HG02973 (cell line): ENCODE measurements around the gene PANK4.
"Not testable (repeated sequence)": the region's sequence is repeated elsewhere in the genome, so short reads cannot be mapped to it uniquely, and the experiment has no call there.

Experiments
- ATAC-seq: cut with Tn5 transposase; IDR thresholded peaks from one replicate; pipeline ENCODE4 v1.9.1; 2021; ENCODE audit warnings: moderate library complexity; ENCODE audit not compliant: unreplicated experiment

PANK4 gene

DNA sequence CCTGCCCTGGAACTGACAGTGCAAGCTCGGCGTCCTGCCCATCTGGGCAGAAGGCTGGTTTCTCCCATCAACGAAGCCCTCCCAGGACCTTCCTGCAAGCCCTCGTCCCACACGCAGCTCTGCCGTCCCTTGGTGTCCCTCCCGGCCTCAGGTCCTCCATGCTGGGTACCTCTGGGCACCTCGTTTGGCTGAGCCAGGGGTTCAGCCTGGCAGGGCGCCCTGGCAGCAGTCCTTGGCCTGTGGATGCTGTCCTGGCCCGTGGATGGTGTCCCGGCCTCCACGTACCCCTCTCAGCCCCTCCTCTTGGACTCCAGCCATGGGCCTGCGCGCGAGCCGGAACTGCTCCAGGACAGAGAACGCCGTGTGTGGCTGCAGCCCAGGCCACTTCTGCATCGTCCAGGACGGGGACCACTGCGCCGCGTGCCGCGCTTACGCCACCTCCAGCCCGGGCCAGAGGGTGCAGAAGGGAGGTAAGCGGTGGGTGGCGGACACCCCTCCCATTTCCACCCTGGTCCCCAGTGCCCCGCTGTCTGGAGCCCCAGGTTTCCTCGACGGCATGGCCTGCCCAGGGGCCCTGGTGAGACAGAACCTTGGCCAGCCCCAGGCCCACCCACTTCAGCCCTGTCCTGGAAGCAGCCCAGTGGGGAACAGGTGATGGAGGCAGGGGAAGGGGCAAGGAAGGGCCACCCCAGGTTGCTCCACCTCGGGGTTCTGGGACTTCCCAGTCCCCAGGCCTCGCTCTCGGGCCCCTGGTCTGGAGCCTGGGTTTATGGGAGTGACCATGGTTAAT lies 33.3 kb upstream of the PANK4 start:
- ATAC-seq, result no peak

GRCh38 chr1:2558861-2559260 lies 32.5 kb upstream of the PANK4 start:
- no peak for ATAC-seq

DNA sequence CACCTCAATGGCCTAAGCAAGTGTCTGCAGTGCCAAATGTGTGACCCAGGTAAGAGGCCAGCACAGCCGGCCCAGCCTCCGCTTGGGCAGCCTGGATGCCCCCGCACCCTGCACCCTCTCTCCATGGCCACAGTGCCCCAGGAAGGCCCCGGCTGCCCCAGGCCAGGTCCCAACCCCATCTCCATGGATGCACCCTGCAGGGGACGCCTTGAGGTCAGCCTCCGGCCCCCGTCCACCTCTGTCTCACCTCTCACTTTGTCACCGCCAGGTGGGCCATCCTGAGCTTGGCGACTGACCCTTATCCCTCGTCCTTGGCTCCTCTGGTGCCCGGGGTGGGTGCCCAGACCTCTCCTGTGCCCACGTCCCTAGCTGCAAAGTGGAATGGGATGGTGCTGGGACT lies 32.0 kb upstream of the PANK4 start:
- ATAC-seq, result no peak

- no peak for ATAC-seq
These were observed 31.3 kb upstream of the PANK4 start for GRCh38 chr1:2557482-2558400.

DNA sequence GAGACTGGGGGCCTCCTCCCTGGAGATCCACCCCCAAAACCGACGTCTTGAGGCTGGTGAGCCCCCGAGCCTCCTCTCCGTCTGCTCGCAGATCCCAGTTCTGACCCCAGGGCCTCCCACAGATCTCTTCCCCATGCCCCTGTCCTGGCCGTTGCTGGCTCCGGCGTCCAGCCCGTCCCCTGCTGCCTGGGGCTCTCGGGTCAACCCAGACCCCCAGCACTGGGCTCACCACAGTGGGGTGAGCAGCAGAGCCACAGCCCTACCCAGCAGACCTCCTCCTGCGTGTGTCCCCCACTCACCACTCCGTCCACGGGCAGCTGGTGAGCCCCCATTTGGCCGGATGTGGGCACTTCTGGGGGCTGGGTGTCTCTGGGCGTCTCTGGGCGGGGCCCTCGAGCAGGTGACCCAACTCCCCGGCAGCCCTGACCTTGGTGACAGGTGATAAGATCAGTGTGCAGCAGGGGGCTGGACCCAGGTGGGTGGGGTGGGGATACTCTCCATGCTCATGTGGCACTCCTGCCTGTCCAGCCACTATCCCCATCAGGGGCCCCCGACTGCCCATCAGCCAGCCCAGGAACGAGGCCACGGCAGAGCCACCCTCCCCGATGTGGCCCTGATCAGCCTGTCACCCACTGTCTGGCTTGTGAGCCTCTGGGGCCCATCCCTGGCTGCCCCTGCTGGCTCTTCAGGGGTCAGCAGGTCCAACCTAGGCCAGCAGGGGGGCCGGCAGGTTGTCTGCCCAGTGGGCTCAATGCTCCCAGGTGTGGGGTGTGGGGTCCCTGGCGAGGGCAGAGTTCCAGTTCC lies 30.5 kb upstream of the PANK4 start:
- ATAC-seq, result peak; percentile 6

GRCh38 chr1:2556277-2556677 lies 29.9 kb upstream of the PANK4 start, which contains the start of gene TNFRSF14:
Gene TNFRSF14 (plus strand): TSS chr1:2556371. CDS start chr1:2556665, 294 bp downstream.
- ATAC-seq, result peak; percentile 37

GRCh38 chr1:2555634-2556276 lies 29.4 kb upstream of the PANK4 start:
- ATAC-seq, result peak; percentile 31

GRCh38 chr1:2554621-2555387 lies 28.4 kb upstream of the PANK4 start:
- ATAC-seq, result no peak

GRCh38 chr1:2553871-2554620 lies 27.6 kb upstream of the PANK4 start:
- no peak for ATAC-seq

- not testable (repeated sequence) for ATAC-seq
These were observed 26.7 kb upstream of the PANK4 start for GRCh38 chr1:2553076-2553475.

GRCh38 chr1:2552189-2552588 lies 25.8 kb upstream of the PANK4 start:
- ATAC-seq, result no peak

DNA sequence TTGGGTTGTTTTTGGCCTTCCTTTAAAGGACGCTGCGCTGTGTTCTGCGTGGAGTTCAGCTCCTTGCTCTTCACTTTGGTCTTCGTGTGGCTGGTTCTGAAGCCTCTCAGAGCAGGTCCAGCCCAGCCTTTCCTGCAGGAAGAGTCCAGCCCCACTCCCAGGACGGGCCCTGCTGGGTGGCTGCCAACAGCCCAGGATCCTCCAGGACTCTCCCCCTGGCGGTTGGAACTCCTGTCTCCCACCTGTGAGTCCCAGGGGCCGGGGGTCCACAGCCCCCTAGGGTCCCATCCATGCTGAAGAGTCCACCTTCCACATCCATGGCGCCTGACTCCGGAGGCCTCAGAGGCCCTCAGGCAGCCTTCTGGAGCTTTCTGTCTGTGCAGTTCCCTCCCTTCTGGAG lies 25.1 kb upstream of the PANK4 start:
- not testable (repeated sequence) for ATAC-seq

GRCh38 chr1:2550309-2550861 lies 24.0 kb upstream of the PANK4 start:
- ATAC-seq, result not testable (repeated sequence)

DNA sequence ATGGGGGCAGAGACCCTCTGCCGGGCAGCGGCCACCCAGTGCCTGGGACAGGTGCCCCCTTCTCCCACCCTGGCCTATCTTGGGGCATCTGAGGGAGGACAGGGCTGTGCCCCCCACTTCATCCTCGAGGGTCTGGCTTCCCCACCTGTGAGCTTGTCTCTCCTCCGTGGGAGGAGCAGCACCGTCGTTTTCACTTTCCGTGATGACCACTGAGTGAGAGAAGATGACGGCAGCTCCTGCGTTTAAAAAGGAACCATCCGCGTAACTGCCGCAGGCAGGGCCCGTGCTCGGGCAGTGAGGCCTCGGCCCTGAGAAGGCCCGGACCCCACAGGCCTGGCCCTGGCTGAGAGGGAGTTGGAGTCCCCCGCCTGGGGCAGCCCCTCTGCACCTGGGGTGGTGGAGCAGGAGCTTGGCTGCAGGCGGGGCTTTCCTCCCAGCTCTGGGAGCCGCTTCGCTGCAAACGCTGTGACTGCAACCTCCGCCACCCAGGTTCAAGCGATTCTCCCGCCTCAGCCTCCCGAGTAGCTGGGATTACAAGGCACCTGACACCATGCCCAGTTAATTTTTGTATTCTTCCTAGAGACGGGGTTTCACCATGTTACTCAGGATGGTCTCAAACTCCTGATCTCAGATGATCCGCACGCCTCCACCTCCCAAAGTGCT lies 23.1 kb upstream of the PANK4 start:
- ATAC-seq, result not testable (repeated sequence)

DNA sequence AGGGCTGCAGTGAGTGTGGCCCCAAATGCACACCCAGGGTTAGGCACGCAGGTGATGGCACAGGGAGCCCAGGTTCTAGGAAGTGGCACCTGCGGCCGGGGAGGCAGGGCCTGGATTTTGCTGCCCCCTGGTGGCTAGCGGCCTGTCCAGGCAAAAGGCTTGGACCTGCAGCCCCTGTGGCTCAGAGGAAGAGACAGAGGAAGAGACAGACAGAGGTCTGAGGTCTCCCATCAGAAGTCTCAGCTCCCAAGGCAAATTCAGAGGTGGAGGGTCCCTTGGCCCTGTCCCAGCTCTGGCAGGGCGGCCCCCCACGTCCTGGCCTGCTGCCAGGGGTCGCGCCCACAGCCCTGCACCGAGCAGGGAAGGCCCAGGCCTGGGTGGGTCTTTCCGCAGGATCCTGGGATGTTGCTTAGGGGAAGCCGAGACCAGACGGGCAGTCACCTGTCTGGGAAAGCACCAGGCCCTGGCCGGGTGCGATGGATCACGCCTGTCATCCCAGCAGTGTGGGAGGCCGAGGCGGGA lies 21.7 kb upstream of the PANK4 start:
- peak; percentile 21 for ATAC-seq

- no peak for ATAC-seq
These were observed 21.0 kb upstream of the PANK4 start for GRCh38 chr1:2547210-2548067.
